Stimulated activated CD8-positive, alpha-beta memory T cell treated with anti-CD3 and anti-CD28 coated beads, Interleukin-4, amount 100 ng/mL, for 48 hours (primary cell): Measurements from ENCODE around the gene EFCAB6.

Experiments used
- DNase-seq: peaks from one replicate; pipeline ENCODE4 v3.0.0-alpha.2; 2020

The EFCAB6 gene

DNA sequence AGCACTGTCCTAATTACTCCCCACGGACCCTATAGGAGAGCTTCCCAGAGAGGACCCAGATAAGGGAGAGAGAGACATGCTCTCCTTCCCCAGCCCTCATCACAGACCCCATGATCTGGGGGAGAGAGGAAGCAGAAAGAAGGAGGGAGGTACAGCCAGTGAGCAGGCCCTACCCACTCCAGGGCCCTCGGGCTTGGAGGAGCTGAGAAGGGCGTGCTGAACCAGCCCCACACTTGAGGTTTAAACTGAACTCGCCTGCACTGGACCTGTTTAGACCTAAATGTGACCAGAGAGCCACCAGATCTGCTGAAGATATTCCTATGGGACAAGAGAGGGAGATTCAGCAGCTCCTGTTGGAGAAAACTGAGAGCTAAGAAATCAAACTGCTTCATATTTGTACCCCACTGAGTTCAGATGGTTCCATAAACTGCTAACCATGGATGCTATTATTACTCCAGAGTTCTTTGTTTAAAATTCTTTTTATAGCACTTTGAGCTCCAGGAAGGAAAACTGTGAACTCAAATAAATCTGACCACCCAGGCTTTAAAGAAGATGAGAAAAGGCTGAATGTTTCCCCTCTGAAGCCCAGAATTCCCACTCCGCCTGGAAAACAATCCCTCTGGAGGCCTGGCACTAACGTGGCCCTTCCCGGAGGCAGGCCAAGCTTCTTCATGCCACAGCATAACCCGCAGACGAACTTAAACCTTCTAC, 67.2 kb downstream of the EFCAB6 start:
- DNase-seq: no peak

DNA sequence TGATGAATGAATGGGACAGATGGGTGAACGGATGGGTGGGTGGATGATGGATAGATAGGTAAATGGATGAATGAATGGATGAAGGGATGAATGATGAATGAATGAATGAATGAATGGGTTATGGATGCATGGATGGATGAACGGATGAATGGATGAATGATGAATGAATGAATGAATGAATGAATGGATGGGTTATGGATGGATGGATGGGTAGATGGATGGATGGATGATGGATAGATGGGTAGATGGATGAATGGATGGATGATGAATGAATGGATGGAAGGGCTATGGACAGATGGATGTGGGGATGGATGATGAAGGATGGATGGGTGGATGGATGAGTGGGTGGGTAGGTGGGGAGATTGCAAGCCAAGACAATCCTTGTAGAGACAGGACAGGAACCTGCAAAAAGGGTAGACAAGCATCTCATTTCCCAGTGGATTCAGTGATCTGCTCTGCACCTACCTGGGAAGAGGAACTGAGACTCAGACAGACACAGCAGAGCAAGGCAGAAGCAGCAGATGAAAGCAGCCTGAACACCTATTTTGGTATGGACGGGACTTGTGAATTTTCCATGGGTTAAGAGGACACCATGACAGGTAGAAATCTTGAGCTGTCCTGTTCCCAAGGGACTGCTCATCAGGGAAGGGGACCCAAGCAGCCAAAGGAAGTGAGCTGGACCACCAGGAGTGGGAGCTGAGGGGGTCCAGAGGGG, 68.0 kb downstream of the EFCAB6 start:
- no peak for DNase-seq

DNA sequence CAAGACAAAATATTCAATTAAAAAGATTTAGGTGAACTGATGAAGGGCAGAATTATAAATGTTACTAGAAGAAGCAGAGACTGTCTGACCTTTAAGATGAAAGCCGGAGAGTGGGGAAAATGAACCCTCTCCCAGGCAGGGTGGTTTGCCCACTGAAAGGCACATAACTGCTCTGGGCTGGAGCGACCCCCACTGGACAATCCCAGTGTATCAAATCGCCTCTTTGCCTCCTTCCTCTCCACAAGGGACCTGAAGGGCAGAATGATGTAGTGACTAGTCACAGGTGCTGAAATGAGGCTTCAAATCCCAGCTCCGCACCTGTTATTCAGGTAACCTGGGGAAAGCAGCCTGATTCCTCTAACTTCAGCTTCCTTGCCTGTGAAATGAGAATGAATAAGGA, 69.0 kb downstream of the EFCAB6 start:
- no peak for DNase-seq

DNA sequence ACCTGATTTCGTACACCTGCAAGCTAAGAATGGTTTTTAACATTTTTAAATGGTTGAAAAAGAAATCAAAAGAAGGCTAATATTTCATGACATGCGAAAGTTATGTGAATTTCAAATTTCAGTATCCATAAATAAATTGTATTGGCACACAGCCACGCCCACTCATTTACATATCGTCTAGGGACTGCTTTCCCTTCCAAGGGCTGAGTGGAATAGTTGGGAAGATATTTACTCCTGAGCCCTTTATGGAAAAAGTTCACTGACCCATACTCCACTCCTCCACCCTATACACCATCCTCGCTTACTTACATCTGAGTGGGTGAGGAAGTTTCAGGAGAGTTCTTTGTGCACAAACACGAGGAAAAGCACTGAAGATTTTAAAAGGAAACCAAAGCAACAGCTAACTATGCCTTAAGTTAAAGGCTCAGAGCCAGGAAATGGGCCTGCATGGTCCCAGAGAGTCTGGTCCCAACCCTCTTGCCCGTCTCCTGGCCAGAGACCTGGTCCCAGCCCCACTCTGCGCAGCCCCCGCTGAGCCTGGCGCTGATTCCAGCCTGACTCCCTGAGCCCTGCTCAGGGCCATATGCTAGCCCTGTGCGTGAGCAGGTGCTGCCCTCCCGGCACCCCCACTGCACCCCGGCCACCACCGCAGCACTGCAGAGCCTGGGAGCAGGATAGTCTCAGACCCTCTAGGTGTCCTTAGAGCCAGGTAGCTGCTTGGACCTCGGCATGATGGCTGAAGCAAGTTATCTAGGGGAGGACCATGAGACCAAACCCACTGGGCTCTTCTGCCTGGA, 69.8 kb downstream of the EFCAB6 start:
- DNase-seq: no peak

DNA sequence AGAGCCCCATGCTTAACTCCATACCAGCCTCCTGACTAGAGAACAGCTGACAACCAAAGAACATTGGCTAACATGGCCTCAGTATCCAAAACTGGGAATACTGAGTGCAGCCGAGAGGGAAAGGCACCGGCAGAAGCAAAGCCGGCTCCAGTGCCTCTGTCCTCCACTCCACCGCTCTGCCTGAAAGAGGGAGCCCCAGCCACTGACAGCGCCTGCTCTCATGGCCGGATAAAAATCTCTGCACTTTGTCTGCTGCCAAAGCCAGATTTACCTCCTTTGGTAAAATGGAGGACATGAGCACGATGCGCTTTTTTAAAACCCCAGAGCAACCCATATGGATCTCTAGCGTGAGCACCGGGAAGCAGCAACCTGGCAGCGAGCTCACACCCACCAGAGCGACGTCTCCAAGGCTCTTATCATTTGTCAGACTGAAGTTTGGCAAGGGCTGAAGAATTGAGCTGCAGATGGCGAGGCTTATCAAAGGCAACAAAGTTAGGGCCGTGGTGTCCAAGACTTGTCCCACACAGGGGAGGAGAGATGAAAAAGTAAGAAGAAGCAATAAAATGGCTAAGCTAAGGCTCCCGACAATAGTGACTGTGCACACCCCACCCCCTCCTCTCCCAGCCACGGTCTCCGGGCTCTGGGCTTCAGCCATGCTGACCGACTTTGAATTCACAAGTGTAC, 71.4 kb downstream of the EFCAB6 start:
- no peak for DNase-seq

DNA sequence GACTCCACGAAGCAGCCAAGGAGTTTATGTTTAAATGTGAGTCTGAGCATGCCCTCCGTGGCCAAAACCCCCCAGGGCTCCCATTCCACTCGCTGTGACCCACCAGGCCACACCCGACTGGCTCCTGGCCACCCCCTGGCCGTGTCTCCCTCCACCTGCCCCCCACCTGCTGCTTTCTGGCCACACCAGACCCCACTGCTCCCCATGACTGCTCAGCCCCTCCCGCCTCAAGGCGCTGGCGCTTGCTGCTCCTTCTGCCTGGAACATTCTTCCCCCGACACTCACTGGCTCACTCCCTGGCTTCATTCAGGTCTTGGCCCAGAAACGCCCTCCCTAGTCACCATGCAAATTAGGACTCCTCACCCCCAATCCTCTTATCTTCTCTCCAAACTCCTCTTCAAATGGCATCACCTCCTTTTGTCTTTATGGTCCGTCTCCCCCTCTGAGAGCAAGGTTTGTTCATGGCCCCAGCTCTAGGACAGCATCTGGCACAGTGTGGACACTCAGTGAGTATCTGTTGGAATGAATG, 72.2 kb downstream of the EFCAB6 start:
- DNase-seq: no peak

DNA sequence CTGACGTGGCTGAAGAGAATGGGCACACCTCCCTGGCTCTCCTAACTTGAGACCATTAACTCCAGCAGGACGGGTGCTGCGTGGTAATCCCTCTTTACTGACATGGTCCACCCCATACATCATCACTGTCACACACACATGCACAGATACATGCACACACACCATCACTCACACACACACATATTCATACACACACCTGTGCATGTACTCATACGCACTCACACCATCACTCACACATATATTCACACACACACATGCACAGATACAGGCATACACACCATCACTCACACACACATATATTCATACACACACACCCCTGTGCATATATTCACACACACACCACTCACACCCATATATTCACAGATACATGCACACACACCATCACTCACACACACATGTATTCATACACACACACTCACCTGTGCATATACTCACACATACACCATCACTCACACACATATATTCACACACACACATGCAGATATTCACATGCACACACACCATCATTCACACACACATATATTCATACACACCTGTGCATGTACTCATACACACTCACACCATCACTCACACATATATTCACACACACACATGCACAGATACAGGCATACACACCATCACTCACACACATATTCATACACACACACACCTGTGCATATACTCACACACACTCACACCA, 74.8 kb downstream of the EFCAB6 start:
- no peak for DNase-seq

DNA sequence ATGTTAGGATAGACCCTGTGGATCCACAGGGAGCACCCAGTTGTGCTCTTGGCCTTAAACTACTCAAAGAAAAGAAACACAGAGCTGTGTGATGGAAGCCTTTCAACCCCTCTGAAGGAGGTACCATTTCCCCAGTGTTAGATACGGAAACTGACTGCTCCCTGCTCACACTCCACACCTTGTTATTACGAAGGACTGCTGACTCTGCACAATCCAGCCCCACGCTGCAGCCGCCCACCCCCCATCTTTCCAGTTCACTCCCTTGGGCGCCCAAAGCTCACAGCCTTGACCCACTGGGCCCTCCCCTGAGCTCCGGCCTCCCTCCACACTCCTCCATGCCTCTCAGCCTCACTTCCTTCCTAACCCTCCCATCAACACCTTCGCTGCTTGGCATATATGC, 75.5 kb downstream of the EFCAB6 start:
- DNase-seq: no peak

DNA sequence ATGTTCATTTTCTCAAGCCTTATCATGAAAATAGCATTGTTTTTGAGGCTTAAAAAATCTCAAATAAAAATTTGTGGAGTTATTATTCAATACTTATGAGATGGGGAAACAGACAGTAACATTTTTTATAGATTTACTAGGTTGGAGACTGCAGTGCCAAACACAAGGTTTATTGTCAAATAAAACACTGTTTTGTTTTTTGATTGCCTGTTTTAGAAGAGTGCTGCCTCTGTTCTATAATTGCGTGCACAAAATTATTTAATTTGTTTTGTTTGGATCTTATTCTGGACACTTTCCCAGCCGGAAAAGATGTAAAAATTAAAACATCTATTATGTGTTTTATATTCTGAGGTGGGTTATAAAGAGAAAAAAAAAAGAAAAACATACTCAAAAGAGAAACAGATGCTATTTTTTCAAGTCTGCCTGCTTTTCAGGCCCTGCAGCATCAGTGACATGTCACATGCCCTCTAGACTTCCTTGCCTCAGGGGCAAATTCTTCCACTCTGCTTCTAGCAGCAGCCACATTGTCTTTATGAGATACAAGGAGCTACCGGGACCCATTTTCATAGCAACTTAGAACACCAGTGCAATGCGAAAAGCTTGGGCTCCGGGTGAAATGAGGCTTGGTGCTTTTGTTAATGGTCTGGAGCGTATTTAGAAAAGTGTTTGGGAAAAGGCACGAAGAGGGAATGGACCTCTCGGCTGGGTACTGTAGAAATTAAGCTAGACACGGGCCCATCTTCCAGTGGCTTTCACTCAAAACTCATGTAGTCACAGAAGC, 77.5 kb downstream of the EFCAB6 start:
- DNase-seq: no peak

DNA sequence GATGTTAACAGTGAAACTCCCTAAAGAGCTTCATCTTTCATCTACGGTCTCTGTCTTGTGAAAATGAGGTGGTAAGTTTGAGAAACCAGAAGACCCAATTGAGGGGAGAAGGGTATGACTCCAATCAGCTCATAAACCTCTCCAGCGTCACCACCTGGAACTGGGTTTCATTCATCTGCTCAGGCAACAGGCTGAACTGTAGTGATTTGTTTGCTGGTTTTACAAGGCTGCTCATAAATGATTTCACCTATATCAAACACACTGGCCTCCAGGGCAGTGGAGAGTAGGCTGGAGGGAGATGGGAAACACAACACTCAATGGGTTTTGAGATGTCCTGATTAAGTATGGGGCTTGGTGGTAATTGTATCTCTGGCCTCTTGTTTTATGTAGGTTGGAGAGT, 79.0 kb downstream of the EFCAB6 start:
- no peak for DNase-seq

DNA sequence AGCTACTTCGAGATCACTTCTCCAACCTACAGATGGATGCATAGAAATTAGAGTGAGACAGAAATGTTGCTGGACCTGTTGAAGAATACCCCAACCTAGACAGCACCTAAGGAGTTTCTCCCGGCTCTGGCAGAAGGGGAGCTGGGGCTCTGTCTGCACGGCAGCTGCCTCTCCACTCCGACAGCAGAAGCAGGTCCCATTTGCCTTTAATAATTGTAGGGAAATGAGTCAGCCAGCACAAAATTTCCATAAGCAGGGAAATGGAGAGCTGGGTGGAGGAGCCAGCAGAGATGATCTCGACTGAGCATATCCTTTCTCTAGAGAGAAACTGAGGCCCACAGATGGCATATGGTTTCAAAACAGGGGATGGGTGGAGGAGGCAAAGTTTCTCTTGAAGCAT, 80.1 kb downstream of the EFCAB6 start:
- DNase-seq: no peak

DNA sequence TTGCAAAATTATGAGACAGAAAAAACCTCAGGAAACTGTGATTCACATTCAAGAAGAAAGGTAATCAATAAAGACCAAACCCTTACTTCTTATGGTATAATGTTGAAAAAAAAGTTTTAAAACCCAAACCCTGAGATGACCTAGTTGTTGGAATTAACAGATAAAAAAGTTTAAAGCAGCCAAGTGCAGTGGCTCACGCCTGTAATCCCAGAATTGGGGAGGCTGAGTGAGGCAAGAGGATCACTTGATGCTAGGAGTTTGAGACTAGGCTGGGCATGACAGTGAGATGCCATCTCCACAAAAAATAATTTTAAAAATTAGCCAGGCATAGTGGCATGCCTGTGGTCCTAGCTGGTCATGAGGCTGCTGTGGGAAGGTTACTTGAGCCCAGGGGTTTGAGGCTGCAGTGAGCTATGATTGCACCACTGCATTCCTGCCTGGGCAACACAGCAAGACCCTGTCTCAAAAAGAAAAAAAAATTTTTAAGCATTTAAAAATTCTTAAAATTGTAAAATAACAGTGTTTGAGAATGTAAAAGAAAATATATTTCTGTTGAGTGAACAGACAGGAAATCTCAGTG, 85.1 kb downstream of the EFCAB6 start:
- DNase-seq: no peak

DNA sequence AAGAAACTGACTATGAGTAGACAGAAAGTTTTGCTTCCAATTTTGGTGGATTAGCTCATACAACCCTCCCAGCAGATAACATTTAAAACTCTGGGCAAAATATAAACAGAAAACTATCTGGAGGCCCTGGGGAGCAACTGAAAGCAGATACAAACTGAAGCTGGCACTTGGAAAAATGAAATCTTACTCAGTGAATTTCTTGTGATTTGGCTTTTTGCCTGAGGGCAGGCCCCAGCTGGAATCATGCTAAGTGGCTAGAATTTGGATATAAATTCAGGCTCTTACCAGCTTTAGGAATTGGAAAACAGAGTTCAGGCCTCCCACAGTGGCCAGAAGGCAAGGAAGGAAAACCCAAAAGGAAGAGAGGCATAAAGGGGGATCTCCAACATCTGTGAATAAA, 85.8 kb downstream of the EFCAB6 start:
- no peak for DNase-seq

DNA sequence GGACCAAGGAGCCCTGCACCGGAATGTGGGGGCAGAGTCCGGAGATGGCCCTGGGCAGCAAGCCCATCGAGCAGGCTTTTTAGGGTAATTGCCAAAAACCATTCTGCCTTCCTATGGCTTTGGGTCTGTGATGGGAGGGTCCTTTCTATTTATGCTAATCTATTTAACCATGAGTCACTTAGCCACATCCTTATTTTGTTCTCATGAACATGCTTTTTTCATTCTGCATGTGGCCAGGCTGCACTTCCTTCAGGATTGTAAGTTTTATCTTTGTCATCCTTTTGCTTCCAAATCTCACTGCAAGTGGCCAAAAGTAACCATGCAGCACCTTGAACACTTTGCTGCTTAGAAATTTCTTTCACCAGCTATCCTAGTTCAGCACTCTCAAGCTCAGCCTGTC, 88.3 kb downstream of the EFCAB6 start:
- no peak for DNase-seq

DNA sequence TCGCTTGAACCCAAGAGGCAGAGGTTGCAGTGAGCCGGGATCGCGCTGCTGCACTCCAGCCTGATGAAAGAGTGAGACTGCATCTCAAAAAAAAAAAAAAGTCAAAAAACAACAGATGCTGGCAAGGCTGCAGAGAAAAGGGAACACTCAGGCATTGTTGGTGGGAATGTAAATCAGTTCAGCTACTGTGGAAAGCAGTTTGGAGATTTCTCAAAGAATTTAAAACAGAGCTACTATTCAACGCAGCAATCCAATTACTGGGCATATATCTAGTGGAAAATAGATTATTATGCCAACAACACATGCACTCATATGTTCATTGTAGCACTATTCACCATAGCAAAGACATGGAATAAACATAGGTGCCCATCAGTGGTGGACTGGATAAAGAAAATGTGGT, 89.7 kb downstream of the EFCAB6 start:
- no peak for DNase-seq

DNA sequence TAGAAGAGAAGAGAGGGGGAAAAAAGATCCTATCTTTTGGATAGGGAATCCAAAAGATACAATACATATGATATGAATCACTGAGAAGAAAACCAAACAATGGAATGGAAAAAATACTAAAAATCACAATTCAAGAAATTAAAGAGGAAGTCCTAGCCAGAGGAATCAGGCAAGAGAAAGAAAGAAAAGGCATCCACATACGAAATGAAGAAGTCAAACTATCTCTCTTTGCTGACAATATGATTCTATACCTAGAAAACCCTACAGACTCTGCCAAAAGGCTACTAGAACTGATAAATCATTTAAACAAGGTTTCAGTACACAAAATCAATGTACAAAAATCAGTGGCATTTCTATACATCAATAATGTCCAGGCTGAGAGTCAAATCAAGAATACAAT, 91.4 kb downstream of the EFCAB6 start:
- no peak for DNase-seq

DNA sequence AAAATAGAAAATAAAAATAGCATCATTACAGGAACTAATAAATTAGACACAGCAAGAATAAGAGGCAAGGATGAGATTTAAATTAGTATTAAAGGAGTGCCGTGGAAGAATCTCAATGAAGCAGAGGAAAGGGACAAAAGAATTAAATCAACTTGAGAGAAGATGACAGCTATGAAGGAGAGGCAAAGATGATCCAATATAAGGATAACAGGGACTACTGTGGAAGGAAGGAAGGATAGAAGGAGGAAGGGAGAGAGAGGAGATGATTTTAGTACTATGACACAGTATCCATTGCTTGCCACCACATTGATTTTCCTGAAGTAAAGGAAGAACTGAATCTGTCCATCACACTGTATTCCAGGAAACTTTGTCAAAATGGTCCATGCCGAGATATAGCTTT, 98.0 kb downstream of the EFCAB6 start:
- no peak for DNase-seq

DNA sequence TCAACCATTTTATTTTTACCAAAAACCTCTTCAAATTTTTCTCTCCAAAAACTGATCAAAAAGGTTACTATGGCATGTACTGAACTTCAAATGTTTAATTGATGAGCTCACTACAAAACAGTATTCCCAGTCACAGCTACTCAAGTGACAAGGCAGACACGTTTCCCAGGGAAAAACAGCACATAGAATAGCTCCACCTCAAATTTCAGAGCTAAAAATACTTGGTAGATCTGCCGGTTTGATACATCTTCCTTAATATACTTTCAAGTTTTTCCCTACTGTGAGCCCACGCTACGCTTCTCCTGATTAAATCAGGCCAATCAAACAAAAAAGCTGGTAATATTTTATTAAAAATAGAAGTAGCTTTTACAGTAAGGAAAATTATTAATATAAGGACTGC, 100.4 kb downstream of the EFCAB6 start:
- DNase-seq: no peak

DNA sequence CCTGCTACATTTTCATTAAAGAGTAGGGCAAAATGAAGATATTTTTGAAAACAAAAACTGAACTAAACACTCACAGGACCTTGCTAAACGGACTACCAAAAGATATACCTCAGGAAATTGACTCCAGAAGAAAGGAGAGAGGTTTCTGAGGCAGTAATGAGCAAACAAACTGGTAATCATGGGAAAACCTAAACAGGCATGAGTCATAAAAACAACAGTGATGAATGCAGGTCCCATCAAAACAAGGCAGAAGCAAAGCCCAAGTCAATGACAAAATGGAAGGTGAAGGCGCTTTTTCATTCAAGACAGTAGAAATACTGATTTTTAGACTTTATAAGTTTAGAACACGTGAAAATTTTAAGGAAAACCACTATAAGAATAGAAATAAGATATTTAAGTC, 104.5 kb downstream of the EFCAB6 start:
- no peak for DNase-seq

DNA sequence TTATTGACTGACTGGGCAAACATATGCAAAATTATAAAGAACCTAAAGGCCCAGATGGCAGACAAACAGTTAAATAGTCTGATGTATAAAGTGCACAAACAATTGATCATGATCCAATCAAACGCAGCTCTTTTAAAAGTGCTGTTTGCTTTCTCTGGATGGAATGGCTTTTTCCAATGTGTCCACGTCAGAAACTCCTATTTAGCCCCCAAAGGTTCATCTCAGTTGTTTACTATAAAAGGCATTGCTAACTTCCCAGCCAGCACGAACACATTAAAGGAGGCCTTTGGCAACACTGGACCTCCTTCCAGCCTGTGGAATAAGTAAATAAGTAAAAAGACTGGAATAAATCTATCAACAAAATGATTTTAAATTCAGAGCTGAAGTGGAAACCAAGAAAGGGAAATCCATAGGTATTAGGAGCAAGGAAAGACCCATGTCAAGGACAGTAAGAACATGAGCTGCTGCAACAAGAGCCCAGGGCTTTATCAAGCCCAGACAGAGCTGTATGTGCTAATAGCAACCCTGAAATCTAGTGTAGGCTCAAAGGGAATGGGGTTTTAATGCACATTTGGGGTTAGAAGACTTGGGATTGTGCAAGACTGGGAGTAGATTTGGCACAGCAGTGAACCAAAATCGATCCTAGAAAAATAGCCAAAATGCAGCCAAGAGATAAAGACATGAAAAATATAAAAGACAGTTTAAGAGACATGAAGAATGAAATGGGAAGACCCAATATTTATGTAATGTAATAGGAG, 105.4 kb downstream of the EFCAB6 start:
- DNase-seq: no peak

DNA sequence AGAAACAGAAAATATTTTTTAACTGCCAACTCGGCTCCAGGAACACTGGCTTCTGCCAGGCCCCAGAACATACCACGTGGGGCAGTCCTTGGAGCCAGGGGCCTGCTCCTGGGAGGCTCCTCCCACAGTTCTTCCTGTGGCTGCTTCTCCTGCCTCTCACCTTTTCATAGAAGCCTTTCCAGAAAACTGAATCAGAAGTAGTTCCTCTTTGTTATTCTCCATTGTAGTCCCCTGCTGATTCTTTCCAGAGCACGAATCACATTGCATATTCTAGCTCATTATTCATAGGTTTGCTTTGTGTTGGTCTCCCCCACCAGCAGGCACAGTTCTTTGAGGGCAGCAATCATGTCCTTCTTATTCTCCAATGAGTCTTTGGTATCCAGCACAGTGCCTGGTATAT, 106.0 kb downstream of the EFCAB6 start:
- no peak for DNase-seq
